H9 (cell line): ENCODE measurements around the gene FNIP2. TPM values are rescaled to one million over a fixed set of nuclear protein-coding genes. Genes with fewer than 3 reads are reported as not detected.

ENCODE experiments used
- DNase-seq: peaks from one replicate; pipeline ENCODE4 v3.0.0-alpha.2; 2017
- H2AFZ ChIP-seq: one replicate; pipeline ENCODE4 v1.6.1; 2013; ENCODE audit warnings: mild to moderate bottlenecking, low read length, control low read depth, moderate library complexity
- H2AK5ac ChIP-seq: 2 replicates; pipeline ENCODE4 v1.6.1; 2013; ENCODE audit warnings: low read length, control low read depth, mixed read lengths; ENCODE audit not compliant: insufficient read length
- H2BK120ac ChIP-seq: one replicate; pipeline ENCODE4 v1.6.1; 2013; ENCODE audit warnings: low read depth, mild to moderate bottlenecking, low read length, control low read depth, inconsistent platforms; ENCODE audit not compliant: poor library complexity, severe bottlenecking
- H2BK12ac ChIP-seq: 2 replicates; pipeline ENCODE4 v1.6.1; 2013; ENCODE audit warnings: low read length, control low read depth, mixed read lengths, low read depth; ENCODE audit not compliant: insufficient read length
- H2BK15ac ChIP-seq: 2 replicates; pipeline ENCODE4 v1.6.1; 2013; ENCODE audit warnings: low read depth, low read length, control low read depth
- H2BK20ac ChIP-seq: one replicate; pipeline ENCODE4 v1.6.1; 2013; ENCODE audit warnings: low read depth, mild to moderate bottlenecking, low read length, control low read depth, inconsistent platforms; ENCODE audit not compliant: poor library complexity, severe bottlenecking
- H2BK5ac ChIP-seq: 2 replicates; pipeline ENCODE4 v1.6.1; 2013; ENCODE audit warnings: low read length, control low read depth, mixed read lengths; ENCODE audit not compliant: insufficient read length
- H3K14ac ChIP-seq: 2 replicates; pipeline ENCODE4 v1.6.1; 2013; ENCODE audit warnings: low read length, control low read depth; ENCODE audit not compliant: insufficient read depth
- H3K18ac ChIP-seq: 2 replicates; pipeline ENCODE4 v1.6.1; 2013; ENCODE audit warnings: low read depth, mild to moderate bottlenecking, mixed read lengths, low read length, control low read depth; ENCODE audit not compliant: insufficient read length
- H3K23ac ChIP-seq: 2 replicates; pipeline ENCODE4 v1.6.1; 2013; ENCODE audit warnings: low read length, control low read depth, mixed read lengths, low read depth; ENCODE audit not compliant: insufficient read length
- H3K23me2 ChIP-seq: 2 replicates; pipeline ENCODE4 v1.6.1; 2013; ENCODE audit warnings: low read depth, mild to moderate bottlenecking, mixed read lengths, low read length, control low read depth; ENCODE audit not compliant: insufficient read length, poor library complexity, severe bottlenecking
- H3K27ac ChIP-seq: 2 replicates; pipeline ENCODE4 v1.5.1; 2013; ENCODE audit warnings: low read length, control low read depth, mixed read lengths, low read depth; ENCODE audit not compliant: insufficient read length
- H3K27me3 ChIP-seq: 2 replicates; pipeline ENCODE4 v1.6.1; 2013; ENCODE audit warnings: low read length, control low read depth, inconsistent platforms; ENCODE audit not compliant: insufficient read depth
- H3K4ac ChIP-seq: 2 replicates; pipeline ENCODE4 v1.6.1; 2013; ENCODE audit warnings: low read depth, mild to moderate bottlenecking, control low read depth, inconsistent platforms, low read length, moderate library complexity
- H3K4me1 ChIP-seq: 2 replicates; pipeline ENCODE4 v1.6.1; 2013; ENCODE audit warnings: low read length, control low read depth, inconsistent platforms; ENCODE audit not compliant: insufficient read depth
- H3K4me2 ChIP-seq: 2 replicates; pipeline ENCODE4 v1.6.1; 2013; ENCODE audit warnings: low read length, control low read depth, mixed read lengths; ENCODE audit not compliant: insufficient read length, insufficient read depth
- H3K56ac ChIP-seq: 2 replicates; pipeline ENCODE4 v1.6.1; 2013; ENCODE audit warnings: low read depth, mild to moderate bottlenecking, mixed read lengths, low read length, control low read depth; ENCODE audit not compliant: insufficient read length
- H3K79me1 ChIP-seq: 2 replicates; pipeline ENCODE4 v1.6.1; 2013; ENCODE audit warnings: low read depth, mild to moderate bottlenecking, moderate library complexity, low read length, control low read depth, inconsistent platforms; ENCODE audit not compliant: insufficient read depth, poor library complexity, severe bottlenecking
- H3K79me2 ChIP-seq: 2 replicates; pipeline ENCODE4 v1.6.1; 2013; ENCODE audit warnings: low read length, control low read depth, inconsistent platforms; ENCODE audit not compliant: insufficient read depth
- H3K9ac ChIP-seq: 2 replicates; pipeline ENCODE4 v1.6.1; 2013; ENCODE audit warnings: low read length, control low read depth, mixed read lengths; ENCODE audit not compliant: insufficient read length; ENCODE audit errors: extremely low read depth
- H3K9me3 ChIP-seq: one replicate; pipeline ENCODE4 v1.6.1; 2013; ENCODE audit warnings: low read depth, low read length, inconsistent platforms; ENCODE audit not compliant: control insufficient read depth
- H3T11ph ChIP-seq: one replicate; pipeline ENCODE4 v1.6.1; 2013; ENCODE audit warnings: mild to moderate bottlenecking, low read length, control low read depth, inconsistent platforms
- H4K20me1 ChIP-seq: one replicate; pipeline ENCODE4 v1.6.1; 2013; ENCODE audit not compliant: control insufficient read depth, insufficient read length, insufficient read depth
- H4K5ac ChIP-seq: 2 replicates; pipeline ENCODE4 v1.6.1; 2013; ENCODE audit warnings: low read depth, mild to moderate bottlenecking, mixed read lengths, low read length, control low read depth; ENCODE audit not compliant: insufficient read length
- H4K8ac ChIP-seq: replicated peaks from 2 replicates; pipeline ENCODE4 v1.6.1; 2013; ENCODE audit warnings: low read length, control low read depth, mixed read lengths, low read depth; ENCODE audit not compliant: insufficient read length
- H4K91ac ChIP-seq: 2 replicates; pipeline ENCODE4 v1.6.1; 2013; ENCODE audit warnings: low read depth, mild to moderate bottlenecking, moderate library complexity, mixed read lengths, low read length, control low read depth; ENCODE audit not compliant: insufficient read length
- H3K27ac Mint-ChIP-seq, 3 experiments: 2 replicates in 2 of 3; 3 replicates in 1 of 3; pipeline ENCODE4 v1.8.0; 2020 to 2021; ENCODE audit warnings: mixed read lengths in 3 of 3, mild to moderate bottlenecking in 1 of 3, moderate library complexity in 1 of 3
- H3K27me3 Mint-ChIP-seq: 2 replicates; pipeline ENCODE4 v1.8.0; 2021; ENCODE audit warnings: low read depth, mild to moderate bottlenecking, moderate library complexity, mixed read lengths
- H3K36me3 Mint-ChIP-seq, 3 experiments: 2 replicates in 2 of 3; 3 replicates in 1 of 3; pipeline ENCODE4 v1.8.0; 2020 to 2021; ENCODE audit warnings: low read depth in 3 of 3, mixed read lengths in 3 of 3; ENCODE audit not compliant: insufficient read depth in 1 of 3
- H3K4me1 Mint-ChIP-seq, 2 experiments: 2 replicates each; pipeline ENCODE4 v1.8.0; 2020; ENCODE audit warnings: mixed read lengths in 2 of 2
- H3K4me3 Mint-ChIP-seq, 2 experiments: 2 replicates in 1 of 2; 3 replicates in 1 of 2; pipeline ENCODE4 v1.8.0; 2020 to 2021; ENCODE audit warnings: mild to moderate bottlenecking in 2 of 2, mixed read lengths in 2 of 2, moderate library complexity in 1 of 2
- H3K9me3 Mint-ChIP-seq, 2 experiments: 2 replicates in 1 of 2; 3 replicates in 1 of 2; pipeline ENCODE4 v1.8.0; 2020; ENCODE audit warnings: mild to moderate bottlenecking in 2 of 2, mixed read lengths in 2 of 2, moderate library complexity in 1 of 2
- WGBS: extraction: QIAGEN DNeasy Blood & Tissue Kit; methylation state at CpG from one replicate; pipeline ENCODE4 v1.1.7; 2013; ENCODE audit warnings: missing lambda C conversion rate, low lambda C conversion rate, mixed read lengths; ENCODE audit not compliant: insufficient read length; ENCODE audit errors: extremely low coverage; 5-methylcytosine and 5-hydroxymethylcytosine counted together
- total RNA-seq: library from RNA; stranded (reverse); gene quantifications from 2 replicates; pipeline ENCODE4 v1.2.1, GENCODE V29; 2021
- TF ChIP-seq, protein P1 (sequence below): fragments of 200-600 bp; sonication (generic); conservative IDR thresholded peaks from 3 replicates; pipeline ENCODE4 v1.8.0; 2021; ENCODE audit warnings: antibody characterized with exemption, mild to moderate bottlenecking

The FNIP2 gene
- total RNA-seq, 1 experiment from 2014 or later, result 9.6 TPM

DNA sequence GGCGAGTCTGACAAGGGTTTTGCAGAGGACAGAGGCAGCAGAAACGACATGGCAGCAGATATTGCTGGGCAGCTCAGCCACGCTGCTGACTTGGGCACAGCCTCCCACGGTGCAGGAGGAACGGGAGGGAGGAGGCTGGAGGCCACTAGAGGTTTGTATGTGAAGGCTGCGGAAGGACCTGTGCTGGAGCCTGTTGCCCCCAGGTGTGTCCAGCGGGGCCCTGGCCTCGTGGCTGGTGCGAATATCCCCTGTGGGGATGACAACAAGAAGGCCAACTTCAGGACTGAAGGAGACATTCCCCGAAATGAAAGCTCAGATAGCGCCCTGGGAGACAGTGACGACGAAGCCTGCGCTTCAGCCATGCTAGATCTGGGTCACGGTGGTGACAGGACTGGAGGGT, 100.2 kb downstream of the FNIP2 start:
- no peak overlapping the region for H3K18ac ChIP-seq
- no CpG with 5 or more reads among the region's 15 CpGs for WGBS
- H2BK12ac ChIP-seq, result no peak overlapping the region
- no peak for DNase-seq
- no peaks in the 10 kb centered on the region for H3K9me3 Mint-ChIP-seq
- H2BK120ac ChIP-seq, result no peak overlapping the region
- no peak overlapping the region for H3K4ac ChIP-seq
- no peak overlapping the region for H3K4me2 ChIP-seq
- H4K91ac ChIP-seq, result no peak overlapping the region
- no peaks in the 10 kb centered on the region for H3K79me1 ChIP-seq
- H3K56ac ChIP-seq, result no peak overlapping the region
- H3T11ph ChIP-seq, result no peak overlapping the region
- H3K79me2 ChIP-seq, result no peaks in the 10 kb centered on the region
- peaks cover 6 to 18% (median 11%) of the 10 kb centered on the region in 3 experiments; a peak in 6 of 7 replicates for H3K36me3 Mint-ChIP-seq
- H3K27me3 ChIP-seq, result no peaks in the 10 kb centered on the region
- H3K14ac ChIP-seq, result no peak overlapping the region
- peak overlapping the region; percentile 11 to 88 (median 85); a peak in 3 of 7 replicates for H3K27ac Mint-ChIP-seq
- H2BK5ac ChIP-seq, result no peak overlapping the region
- H3K27me3 Mint-ChIP-seq, result no peaks in the 10 kb centered on the region
- H3K27ac ChIP-seq, result no peak overlapping the region
- no peak overlapping the region for H3K4me3 Mint-ChIP-seq
- H3K4me1 Mint-ChIP-seq, result peaks cover 14 to 19% of the 10 kb centered on the region in 2 experiments
- no peak overlapping the region for H4K5ac ChIP-seq
- no peak overlapping the region for H2BK20ac ChIP-seq
- H3K9ac ChIP-seq, result no peak overlapping the region
- TF ChIP-seq, protein P1, sequence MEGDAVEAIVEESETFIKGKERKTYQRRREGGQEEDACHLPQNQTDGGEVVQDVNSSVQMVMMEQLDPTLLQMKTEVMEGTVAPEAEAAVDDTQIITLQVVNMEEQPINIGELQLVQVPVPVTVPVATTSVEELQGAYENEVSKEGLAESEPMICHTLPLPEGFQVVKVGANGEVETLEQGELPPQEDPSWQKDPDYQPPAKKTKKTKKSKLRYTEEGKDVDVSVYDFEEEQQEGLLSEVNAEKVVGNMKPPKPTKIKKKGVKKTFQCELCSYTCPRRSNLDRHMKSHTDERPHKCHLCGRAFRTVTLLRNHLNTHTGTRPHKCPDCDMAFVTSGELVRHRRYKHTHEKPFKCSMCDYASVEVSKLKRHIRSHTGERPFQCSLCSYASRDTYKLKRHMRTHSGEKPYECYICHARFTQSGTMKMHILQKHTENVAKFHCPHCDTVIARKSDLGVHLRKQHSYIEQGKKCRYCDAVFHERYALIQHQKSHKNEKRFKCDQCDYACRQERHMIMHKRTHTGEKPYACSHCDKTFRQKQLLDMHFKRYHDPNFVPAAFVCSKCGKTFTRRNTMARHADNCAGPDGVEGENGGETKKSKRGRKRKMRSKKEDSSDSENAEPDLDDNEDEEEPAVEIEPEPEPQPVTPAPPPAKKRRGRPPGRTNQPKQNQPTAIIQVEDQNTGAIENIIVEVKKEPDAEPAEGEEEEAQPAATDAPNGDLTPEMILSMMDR, result no peak
- H2BK15ac ChIP-seq, result no peak overlapping the region
- no peak overlapping the region for H2AFZ ChIP-seq
- H3K4me1 ChIP-seq, result peaks cover 3% of the 10 kb centered on the region; the same call in 1 of the 2 replicates
- no peak overlapping the region for H4K8ac ChIP-seq
- no peaks in the 10 kb centered on the region for H4K20me1 ChIP-seq
- no peak overlapping the region for H2AK5ac ChIP-seq
- H3K23me2 ChIP-seq, result no peaks in the 10 kb centered on the region
- no peak overlapping the region for H3K23ac ChIP-seq
- no peaks in the 10 kb centered on the region for H3K9me3 ChIP-seq
